ENCODE measurements around the gene HSPA12B. TPM values are rescaled to one million over a fixed set of nuclear protein-coding genes. Genes with fewer than 3 reads are reported as not detected.

The HSPA12B gene
- total and polyA plus RNA-seq, 3 donors from 2014 or later, result 8.0 to 11.1 (median 10.7) TPM

GRCh38 chr20:3755814-3756480 is 23.5 kb downstream of the HSPA12B start:
- intact Hi-C loops (cut with DNase I; ENCODE audit: low total_unique reads), result no loop called here
- DNase-seq, result no peak
- Histone ChIP-seq H3K4me3 (no peak overlapping the region), H3K9me3 (no peaks in the 10 kb centered on the region), H3K27me3 (no peaks in the 10 kb centered on the region), H3K27ac (no peak overlapping the region), H3K36me3 (ENCODE audit: low read depth, missing control alignments) (no peaks in the 10 kb centered on the region), H3K4me1 (no peaks in the 10 kb centered on the region)
- WGBS, 2 donors, result 84 to 93% methylated on average over 3 to 5 of the region's 5 CpGs
- TF ChIP-seq, protein P1, sequence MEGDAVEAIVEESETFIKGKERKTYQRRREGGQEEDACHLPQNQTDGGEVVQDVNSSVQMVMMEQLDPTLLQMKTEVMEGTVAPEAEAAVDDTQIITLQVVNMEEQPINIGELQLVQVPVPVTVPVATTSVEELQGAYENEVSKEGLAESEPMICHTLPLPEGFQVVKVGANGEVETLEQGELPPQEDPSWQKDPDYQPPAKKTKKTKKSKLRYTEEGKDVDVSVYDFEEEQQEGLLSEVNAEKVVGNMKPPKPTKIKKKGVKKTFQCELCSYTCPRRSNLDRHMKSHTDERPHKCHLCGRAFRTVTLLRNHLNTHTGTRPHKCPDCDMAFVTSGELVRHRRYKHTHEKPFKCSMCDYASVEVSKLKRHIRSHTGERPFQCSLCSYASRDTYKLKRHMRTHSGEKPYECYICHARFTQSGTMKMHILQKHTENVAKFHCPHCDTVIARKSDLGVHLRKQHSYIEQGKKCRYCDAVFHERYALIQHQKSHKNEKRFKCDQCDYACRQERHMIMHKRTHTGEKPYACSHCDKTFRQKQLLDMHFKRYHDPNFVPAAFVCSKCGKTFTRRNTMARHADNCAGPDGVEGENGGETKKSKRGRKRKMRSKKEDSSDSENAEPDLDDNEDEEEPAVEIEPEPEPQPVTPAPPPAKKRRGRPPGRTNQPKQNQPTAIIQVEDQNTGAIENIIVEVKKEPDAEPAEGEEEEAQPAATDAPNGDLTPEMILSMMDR (IDR thresholded peaks at IDR 0.05), result no peak
- no peak for TF ChIP-seq POLR2A (IDR thresholded peaks at IDR 0.05)

GRCh38 chr20:3757268-3757667 is 24.8 kb downstream of the HSPA12B start:
- no peaks in the 10 kb centered on the region for H3K4me1 ChIP-seq
- intact Hi-C loops (cut with DNase I; ENCODE audit: low total_unique reads), result no loop called here
- TF ChIP-seq, protein P1 (IDR thresholded peaks at IDR 0.05), result no peak
- TF ChIP-seq POLR2A (IDR thresholded peaks at IDR 0.05), result no peak
- no peaks in the 10 kb centered on the region for H3K9me3 ChIP-seq
- H3K27me3 ChIP-seq, result no peaks in the 10 kb centered on the region
- WGBS, 2 donors, result 80 to 89% methylated on average over 2 of the region's 2 CpGs
- H3K4me3 ChIP-seq, result no peak overlapping the region
- DNase-seq, result no peak
- no peaks in the 10 kb centered on the region for H3K36me3 ChIP-seq (ENCODE audit: low read depth, missing control alignments)
- H3K27ac ChIP-seq, result no peak overlapping the region

- TF ChIP-seq, protein P1 (IDR thresholded peaks at IDR 0.05), result no peak
- TF ChIP-seq POLR2A (IDR thresholded peaks at IDR 0.05), result no peak
- Histone ChIP-seq H3K27me3 (no peaks in the 10 kb centered on the region), H3K36me3 (ENCODE audit: low read depth, missing control alignments) (no peaks in the 10 kb centered on the region), H3K9me3 (no peaks in the 10 kb centered on the region), H3K4me1 (no peaks in the 10 kb centered on the region), H3K27ac (no peak overlapping the region), H3K4me3 (no peak overlapping the region)
- no peak for DNase-seq
- 76 to 89% methylated on average over 4 to 11 of the region's 11 CpGs for WGBS, 2 donors
- intact Hi-C loops (cut with DNase I; ENCODE audit: low total_unique reads), result no loop called here
These were observed 26.1 kb downstream of the HSPA12B start for GRCh38 chr20:3758566-3758965.

- DNase-seq, result no peak
- Histone ChIP-seq H3K4me3 (no peak overlapping the region), H3K27me3 (no peaks in the 10 kb centered on the region), H3K9me3 (no peaks in the 10 kb centered on the region), H3K4me1 (no peaks in the 10 kb centered on the region), H3K27ac (no peak overlapping the region), H3K36me3 (ENCODE audit: low read depth, missing control alignments) (no peaks in the 10 kb centered on the region)
- WGBS, 2 donors, result 66 to 100% methylated on average over 2 to 11 of the region's 11 CpGs
- intact Hi-C loops (cut with DNase I; ENCODE audit: low total_unique reads), result no loop called here
- TF ChIP-seq, protein P1 (IDR thresholded peaks at IDR 0.05), result no peak
- no peak for TF ChIP-seq POLR2A (IDR thresholded peaks at IDR 0.05)
These were observed 26.9 kb downstream of the HSPA12B start for GRCh38 chr20:3759316-3759823.

GRCh38 chr20:3759884-3760283 is 27.4 kb downstream of the HSPA12B start:
- no peak overlapping the region for H3K27ac ChIP-seq
- no peak for DNase-seq
- H3K4me3 ChIP-seq, result no peak overlapping the region
- intact Hi-C loops (cut with DNase I; ENCODE audit: low total_unique reads), result no loop called here
- no peaks in the 10 kb centered on the region for H3K36me3 ChIP-seq (ENCODE audit: low read depth, missing control alignments)
- TF ChIP-seq POLR2A (IDR thresholded peaks at IDR 0.05), result no peak
- TF ChIP-seq, protein P1 (IDR thresholded peaks at IDR 0.05), result no peak
- WGBS, 2 donors, result 85% methylated on average over 5 to 11 of the region's 11 CpGs
- H3K4me1 ChIP-seq, result no peaks in the 10 kb centered on the region
- no peaks in the 10 kb centered on the region for H3K27me3 ChIP-seq
- H3K9me3 ChIP-seq, result no peaks in the 10 kb centered on the region

Data from testis (tissue), 3 donors.